DMS 273 (cell line): ENCODE measurements around the gene EIF3B.
"Not testable (repeated sequence)": the region's sequence is repeated elsewhere in the genome, so short reads cannot be mapped to it uniquely, and the experiment has no call there.

Experiments
- DNase-seq: peaks from one replicate; lab custom pipeline; 2025; ENCODE audit not compliant: unreplicated experiment; lab: John Stamatoyannopoulos, UW

The EIF3B gene

DNA sequence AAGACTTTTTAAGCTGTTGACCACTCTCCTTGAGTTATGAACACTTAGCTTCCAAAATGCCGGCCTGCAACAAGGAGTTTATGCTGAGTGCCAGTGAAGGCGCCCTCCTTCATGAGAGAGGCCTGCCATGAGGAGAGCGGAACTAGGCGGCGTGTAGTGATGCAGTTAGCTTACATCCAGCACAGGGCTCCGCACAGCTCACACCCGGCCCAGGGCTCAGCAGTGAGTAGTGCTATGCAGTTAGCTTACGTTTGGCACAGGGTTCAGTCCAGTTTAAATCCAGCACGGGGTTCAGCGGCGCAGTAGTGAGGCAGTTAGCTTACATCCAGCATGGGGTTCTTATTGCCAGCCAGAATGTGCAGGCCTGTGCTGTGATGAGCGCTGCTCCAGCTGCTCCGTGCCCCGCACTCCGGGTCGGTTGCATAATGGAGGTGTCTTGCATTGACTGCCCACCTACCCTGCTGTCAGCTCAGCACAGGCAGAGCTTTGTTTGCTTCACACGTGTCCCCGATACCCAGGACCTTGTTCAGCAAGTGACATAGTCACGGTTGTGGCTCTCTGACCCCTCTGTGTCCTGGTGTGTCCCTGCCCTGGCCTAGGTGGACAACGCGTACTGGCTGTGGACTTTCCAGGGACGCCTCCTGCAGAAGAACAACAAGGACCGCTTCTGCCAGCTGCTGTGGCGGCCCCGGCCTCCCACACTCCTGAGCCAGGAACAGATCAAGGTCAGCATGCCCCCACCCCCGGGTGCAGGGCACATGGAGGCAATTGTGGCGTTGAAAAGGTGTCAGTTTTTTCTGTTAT is 21.9 kb downstream of the EIF3B start:
- no peak for DNase-seq

- DNase-seq = not testable (repeated sequence)
Observed at GRCh38 chr7:2377492-2377891, 22.9 kb downstream of the EIF3B start.

DNA sequence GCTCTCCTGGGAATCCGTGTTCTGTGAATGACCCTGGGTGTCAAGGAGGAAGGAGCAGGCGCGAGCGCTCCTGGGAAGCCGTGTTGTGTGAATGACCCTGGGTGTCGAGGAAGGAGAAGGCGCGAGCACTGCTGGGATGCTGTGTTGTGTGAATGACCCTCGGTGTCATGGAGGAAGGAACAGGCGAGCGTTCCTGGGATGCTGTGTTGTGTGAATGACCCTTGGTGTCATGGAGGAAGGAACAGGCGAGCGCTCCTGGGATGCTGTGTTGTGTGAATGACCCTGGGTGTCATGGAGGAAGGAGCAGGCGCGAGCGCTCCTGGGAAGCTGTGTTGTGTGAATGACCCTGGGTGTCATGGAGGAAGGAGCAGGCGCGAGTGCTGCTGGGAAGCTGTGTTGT is 23.5 kb downstream of the EIF3B start:
- not testable (repeated sequence) for DNase-seq

- DNase-seq = no peak
Observed at GRCh38 chr7:2379161-2379560, 24.5 kb downstream of the EIF3B start.

GRCh38 chr7:2379821-2380450 is 25.3 kb downstream of the EIF3B start:
- no peak for DNase-seq

GRCh38 chr7:2380461-2380860 is 25.8 kb downstream of the EIF3B start:
- no peak for DNase-seq

- DNase-seq = no peak
Observed at GRCh38 chr7:2381227-2381626, 26.6 kb downstream of the EIF3B start.

GRCh38 chr7:2381881-2382509 is 27.4 kb downstream of the EIF3B start:
- no peak for DNase-seq

- peak; percentile 77 for DNase-seq
Observed at GRCh38 chr7:2383543-2384274, 29.1 kb downstream of the EIF3B start.

GRCh38 chr7:2384354-2385243 is 30.0 kb downstream of the EIF3B start:
- DNase-seq = no peak

GRCh38 chr7:2386122-2386521 is 31.5 kb downstream of the EIF3B start:
- not testable (repeated sequence) for DNase-seq

- DNase-seq = peak; percentile 56
Observed at GRCh38 chr7:2386964-2387669, 32.5 kb downstream of the EIF3B start.

GRCh38 chr7:2387897-2388636 is 33.4 kb downstream of the EIF3B start:
- no peak for DNase-seq

GRCh38 chr7:2388637-2388954 is 34.0 kb downstream of the EIF3B start:
- no peak for DNase-seq

GRCh38 chr7:2390020-2390816 is 35.6 kb downstream of the EIF3B start:
- DNase-seq = not testable (repeated sequence)

DNA sequence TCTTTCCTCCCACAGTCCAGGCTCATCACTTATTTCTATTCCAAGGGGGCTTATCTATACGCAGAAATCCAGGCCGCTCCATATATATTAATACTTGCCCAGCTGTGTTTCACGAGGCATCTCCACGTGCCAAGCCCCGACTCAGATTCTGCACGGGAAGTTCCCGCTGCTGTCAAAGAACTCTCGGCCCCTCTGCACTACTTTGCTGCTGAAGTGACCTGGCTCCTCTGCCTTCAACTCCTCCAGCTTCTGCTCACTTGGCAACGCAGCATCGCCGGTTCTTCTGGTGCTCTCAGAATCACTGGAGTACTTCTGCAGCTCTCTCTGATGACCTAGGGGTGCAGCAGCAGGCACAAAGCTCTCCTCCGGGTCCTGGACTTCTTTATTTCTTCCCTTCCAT is 39.1 kb downstream of the EIF3B start:
- DNase-seq = no peak

DNA sequence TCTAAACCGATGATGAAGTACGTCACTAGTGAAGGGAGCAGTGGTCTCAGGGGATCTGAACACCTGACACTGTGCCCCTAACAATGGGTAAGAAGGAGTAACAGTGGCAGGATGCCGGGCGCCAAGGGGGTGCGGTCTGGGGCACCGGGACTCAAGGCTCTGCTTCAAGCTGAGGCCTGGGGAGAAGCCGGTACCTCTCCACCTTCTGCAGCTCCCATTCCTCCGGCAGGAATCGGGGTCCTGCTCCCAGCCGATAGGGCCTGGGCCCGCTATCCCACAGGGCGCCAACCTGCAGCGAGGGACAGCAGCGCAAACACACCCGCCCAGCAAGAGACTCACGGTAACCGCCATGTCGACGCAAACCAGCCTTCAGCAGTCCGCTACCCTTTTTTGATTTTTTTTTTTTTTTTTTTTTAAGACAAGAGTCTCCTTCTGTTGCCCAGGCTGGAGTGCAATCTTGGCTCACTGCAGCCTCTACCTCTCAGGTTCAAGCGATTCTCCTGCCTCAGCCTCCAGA is 40.0 kb downstream of the EIF3B start:
- no peak for DNase-seq

GRCh38 chr7:2398506-2398905 is 43.9 kb downstream of the EIF3B start:
- no peak for DNase-seq
